Activated CD4-positive, alpha-beta T cell treated with anti-CD3 and anti-CD28 coated beads, Interleukin-2, Interleukin-6, amounts not matched to agents 100 ng/mL and 50 ng/mL, durations not matched to agents 16 hours and 8 hours (primary cell): ENCODE data around the gene DENND5A.

Experiments
- DNase-seq: peaks from one replicate; pipeline ENCODE4 v3.0.0-alpha.2; 2020

Gene DENND5A

DNA sequence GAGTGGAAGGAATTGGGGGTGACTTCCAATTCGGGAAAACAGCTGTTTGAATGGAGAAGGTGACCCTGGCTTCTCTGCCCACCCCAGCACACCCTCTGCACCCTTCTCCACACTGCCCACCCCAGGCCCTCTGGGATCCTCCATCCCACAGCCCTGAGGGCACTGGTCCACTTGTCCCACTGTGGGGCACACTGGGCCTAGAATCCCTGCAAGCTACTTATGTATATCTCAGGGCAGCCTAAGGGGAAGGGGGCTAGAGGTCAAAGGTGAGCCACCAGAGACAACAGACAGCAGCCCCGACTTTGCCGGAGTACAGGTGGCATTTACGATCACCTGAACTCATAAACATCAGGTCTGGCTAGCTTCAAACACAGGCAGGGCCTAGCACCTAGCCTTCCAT, 173.1 kb downstream of the DENND5A start:
- no peak for DNase-seq

DNA sequence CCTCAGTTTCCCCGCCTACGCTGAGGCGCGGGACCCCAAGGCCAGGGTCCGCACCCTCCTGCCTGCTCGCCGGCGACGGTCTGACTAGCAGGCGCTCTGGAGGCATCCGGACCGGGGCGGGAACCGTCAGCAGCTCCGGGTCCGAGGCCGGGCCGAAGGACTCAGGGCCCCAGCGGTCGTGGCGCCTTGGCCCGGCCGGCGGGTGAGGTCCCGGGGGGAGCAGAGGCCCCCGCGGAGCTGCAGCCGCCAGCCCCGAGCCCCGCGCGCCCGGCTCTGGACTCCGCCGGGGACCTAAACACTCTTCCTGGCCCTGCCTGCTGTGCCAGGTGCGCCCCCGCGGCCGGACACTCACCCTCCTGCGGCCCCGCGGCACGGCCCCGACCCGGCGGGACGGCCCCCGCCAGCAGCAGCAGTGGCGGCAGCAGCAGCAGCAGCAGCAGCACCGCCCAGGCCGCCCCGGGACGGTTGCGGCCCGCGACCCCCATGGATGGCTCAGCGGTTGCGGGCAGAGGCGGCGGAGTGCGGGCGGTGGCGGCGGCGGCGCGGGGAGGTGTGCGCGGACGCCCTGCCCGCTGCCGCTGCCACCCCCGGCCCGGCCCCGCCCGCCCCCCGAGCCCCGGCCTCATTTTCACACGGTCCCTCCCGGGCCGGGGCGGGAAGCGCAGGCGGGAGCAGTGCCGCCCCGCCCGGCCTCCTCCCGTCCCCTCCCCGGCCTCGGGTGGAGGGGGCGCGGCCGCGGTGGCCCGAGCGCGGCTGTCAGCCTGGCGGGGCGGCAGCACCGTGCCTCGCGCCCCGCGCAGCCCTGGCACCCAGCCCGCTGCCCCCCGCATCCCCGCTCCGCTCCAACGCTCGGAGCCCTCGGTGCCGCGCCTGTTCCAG, 173.9 kb downstream of the DENND5A start, which contains the start of gene SCUBE2:
TSS of gene SCUBE2 (minus strand) at position 556 of the 879 bp plus-strand sequence. CDS start at position 485, 71 bp downstream.
- no peak for DNase-seq

DNA sequence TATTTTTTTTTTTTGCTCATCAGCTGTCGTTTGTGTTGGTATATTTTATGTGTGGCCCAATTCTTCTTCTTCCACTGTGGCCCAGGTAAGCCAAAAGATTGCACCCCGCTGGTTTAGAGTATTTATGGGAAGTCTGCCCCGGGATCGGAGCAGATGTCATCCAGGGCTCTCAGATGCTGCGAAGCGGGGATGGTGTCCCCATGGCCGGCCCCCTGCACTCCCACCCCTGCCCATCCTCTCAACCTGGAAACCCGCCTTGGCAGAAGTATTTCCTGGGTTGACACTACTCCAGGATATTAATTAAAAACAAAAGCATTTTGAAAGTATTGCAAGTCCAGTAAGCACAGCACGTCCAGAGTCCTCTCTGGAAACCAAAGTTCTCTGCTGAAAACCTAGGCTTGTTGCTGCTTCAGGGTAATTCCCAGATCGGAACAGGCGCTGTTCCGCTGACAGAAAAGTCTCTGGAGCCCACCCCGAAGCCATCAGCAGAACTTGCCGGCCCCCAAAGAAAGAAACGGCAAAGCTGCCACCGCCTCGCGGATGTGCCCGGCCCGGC, 174.6 kb downstream of the DENND5A start:
- no peak for DNase-seq

DNA sequence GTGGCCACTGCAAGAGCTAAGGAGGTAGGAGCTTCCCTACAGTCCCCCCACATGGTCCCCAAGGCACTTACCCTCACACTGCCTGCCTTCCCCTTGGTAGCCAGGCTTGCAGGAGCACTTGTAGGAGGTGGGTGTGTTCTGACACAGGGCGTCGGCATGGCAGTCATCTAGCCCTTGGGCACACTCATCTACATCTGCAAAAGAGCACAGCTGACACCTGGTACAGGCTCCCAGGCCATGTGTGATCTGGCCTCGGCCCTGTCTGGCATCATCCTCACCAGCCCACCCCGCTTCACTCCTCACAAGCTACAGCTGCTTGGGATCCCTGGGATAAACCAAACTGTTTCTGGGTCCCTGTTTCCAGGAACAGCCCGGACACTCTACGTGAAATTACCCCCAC, 175.5 kb downstream of the DENND5A start:
- no peak for DNase-seq

DNA sequence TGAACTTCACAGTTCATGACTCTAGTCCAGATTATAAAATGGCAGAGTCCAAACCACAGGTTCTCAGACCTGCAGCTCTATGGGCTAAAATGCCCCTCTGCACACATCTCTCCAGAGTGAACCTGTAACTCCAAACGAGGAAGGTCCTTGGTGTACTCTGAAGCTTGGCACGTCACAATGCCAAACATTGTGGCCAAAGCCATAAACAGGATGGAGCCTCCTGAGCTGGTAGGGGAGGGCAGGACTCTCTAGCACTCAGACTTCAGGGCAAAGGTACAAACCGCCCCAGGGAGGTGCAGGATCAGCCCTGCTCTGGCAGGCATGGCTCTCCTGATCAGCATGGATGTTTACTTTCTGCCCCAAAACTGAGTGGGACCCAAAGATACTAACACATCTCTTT, 176.1 kb downstream of the DENND5A start:
- no peak for DNase-seq
